ENCODE measurements around the gene UBL3. TPM values are rescaled to one million over a fixed set of nuclear protein-coding genes. Genes with fewer than 3 reads are reported as not detected.

UBL3 gene
- total and polyA plus RNA-seq, 2 of the 8 experiments (the other 6 are each of a cell fraction or from before 2014, with no cell fraction given) = 5.3 to 16.1 TPM

- Histone ChIP-seq H3K4me1 (replicated peaks in 1 of 4; ENCODE audit: control insufficient read depth in 3 of 4, insufficient read depth in 4 of 4, low read length in 3 of 4) (peaks cover 0 to 9% (median under 1%) of the 10 kb centered on the region in 4 experiments; a peak in 2 of 7 replicates), H3K14ac (ENCODE audit: insufficient read length) (no peak overlapping the region), H3K4me3 (ENCODE audit: extremely low read depth in 1 of 4, insufficient read depth in 2 of 4, low read depth in 3 of 4, low read length in 4 of 4) (no peak overlapping the region), H2BK20ac (ENCODE audit: low read length) (no peak overlapping the region), H3K79me2 (ENCODE audit: control insufficient read depth in 1 of 2, insufficient read depth in 2 of 2, low read length in 2 of 2) (peaks cover 0 to 74% of the 10 kb centered on the region in 2 experiments; a peak in 2 of 4 replicates), H3K9ac (replicated peaks in 1 of 4; ENCODE audit: extremely low read depth in 1 of 4, low read depth in 3 of 4, low read length in 3 of 4) (no peak overlapping the region; a peak in 1 of 7 replicates), H2BK5ac (ENCODE audit: low read depth, low read length) (no peak overlapping the region), H3K56ac (replicated peaks; ENCODE audit: insufficient read length, low read depth, low read length) (no peak overlapping the region), H3K36me3 (ENCODE audit: control insufficient read depth in 2 of 4, insufficient read depth in 4 of 4, low read length in 3 of 4) (no peaks in the 10 kb centered on the region), H4K20me1 (replicated peaks in 1 of 2; ENCODE audit: control insufficient read depth in 1 of 2, insufficient read depth in 2 of 2, low read length in 2 of 2) (peaks cover 2 to 4% of the 10 kb centered on the region in 2 experiments), H3K23me2 (ENCODE audit: low read depth, low read length) (no peaks in the 10 kb centered on the region), H2BK120ac (replicated peaks; ENCODE audit: low read depth, low read length) (no peak overlapping the region), H4K5ac (ENCODE audit: insufficient read length, low read depth, low read length) (no peak overlapping the region), H3K9me3 (ENCODE audit: insufficient read depth in 2 of 2, low read depth in 1 of 2, low read length in 1 of 2) (no peaks in the 10 kb centered on the region), H3K27ac (ENCODE audit: low read depth, low read length) (no peak overlapping the region), H3K23ac (ENCODE audit: insufficient read length) (no peak overlapping the region), H3K27me3 (replicated peaks in 1 of 4; ENCODE audit: control insufficient read depth in 3 of 4, extremely low read depth in 1 of 4, insufficient read depth in 3 of 4, low read length in 3 of 4) (peaks cover 0 to 1% (median 0%) of the 10 kb centered on the region in 4 experiments; a peak in 1 of 7 replicates), H4K8ac (ENCODE audit: extremely low read depth, insufficient read depth, low read length) (no peak overlapping the region), H2AFZ (ENCODE audit: low read length) (no peak overlapping the region), H4K91ac (replicated peaks; ENCODE audit: insufficient read length, low read length) (no peak overlapping the region), H3K4me2 (ENCODE audit: insufficient read depth in 1 of 2, low read depth in 2 of 2, low read length in 2 of 2) (no peak overlapping the region), H3K18ac (ENCODE audit: extremely low read depth, low read length) (no peak overlapping the region), H3K79me1 (ENCODE audit: low read depth, low read length) (no peaks in the 10 kb centered on the region), H2BK15ac (ENCODE audit: low read length) (no peak overlapping the region), H2AK5ac (ENCODE audit: low read depth, low read length) (no peak overlapping the region), H2BK12ac (ENCODE audit: low read depth, low read length) (no peak overlapping the region), H3K4ac (replicated peaks; ENCODE audit: insufficient read length, low read depth, low read length) (no peak overlapping the region)
- WGBS, 2 experiments (ENCODE audit: extremely low coverage in 1 of 2, insufficient coverage in 1 of 2, insufficient read length in 1 of 2, insufficient replicate concordance in 2 of 2, low coverage in 1 of 2, low lambda C conversion rate in 2 of 2, missing lambda C conversion rate in 1 of 2) = 79% methylated on average over 2 of the region's 2 CpGs; no CpG with 5 or more reads in 1 of the 2 experiments
- ChIA-PET POLR2A (ENCODE audit: partially characterized antibody) (no interaction called here), CTCF (ENCODE audit: partially characterized antibody) (no interaction called here)
- no peak for FAIRE-seq
- no peak for DNase-seq (ENCODE audit: low read depth in 1 of 2, low spot score in 2 of 2)
- no peak for TF ChIP-seq YY1 (IDR thresholded peaks at IDR 0.05; ENCODE audit: low read depth, low read length)
- no peak for TF ChIP-seq POLR2AphosphoS5 (IDR thresholded peaks at IDR 0.05; ENCODE audit: low read depth, low read length)
- no peak for TF ChIP-seq ASH2L (IDR thresholded peaks at IDR 0.05; ENCODE audit: low read length)
- no peak for TF ChIP-seq SIN3A (conservative IDR thresholded peaks at IDR 0.05 in 1 of 2, IDR thresholded peaks at IDR 0.05 in 1 of 2; ENCODE audit: low read depth in 1 of 2, low read length in 2 of 2)
- TF ChIP-seq ZNF274 (IDR thresholded peaks at IDR 0.05; ENCODE audit: borderline replicate concordance, extremely low read depth, low read length) = no peak
- no peak for TF ChIP-seq TAF7 (optimal IDR thresholded peaks at IDR 0.05; ENCODE audit: borderline replicate concordance, low read depth, low read length)
- no peak for TF ChIP-seq BRCA1 (IDR thresholded peaks at IDR 0.05; ENCODE audit: low read depth, low read length)
- TF ChIP-seq SAP30 (IDR thresholded peaks at IDR 0.05; ENCODE audit: insufficient read depth, insufficient replicate concordance, low read length) = no peak
- no peak for TF ChIP-seq JUND (IDR thresholded peaks at IDR 0.05; ENCODE audit: low read length)
- TF ChIP-seq CEBPB (IDR thresholded peaks at IDR 0.05; ENCODE audit: low read depth, low read length) = no peak
- TF ChIP-seq RAD21 (IDR thresholded peaks at IDR 0.05 in 1 of 2, conservative IDR thresholded peaks at IDR 0.05 in 1 of 2; ENCODE audit: low read depth in 2 of 2, low read length in 2 of 2) = no peak
- no peak for TF ChIP-seq SIX5 (IDR thresholded peaks at IDR 0.05; ENCODE audit: low read depth, low read length)
- no peak for TF ChIP-seq HDAC2 (IDR thresholded peaks at IDR 0.05; ENCODE audit: borderline replicate concordance in 1 of 2, low read depth in 2 of 2, low read length in 2 of 2)
- no peak for TF ChIP-seq TCF12 (IDR thresholded peaks at IDR 0.05; ENCODE audit: low read depth, low read length)
- no peak for TF ChIP-seq SUZ12 (IDR thresholded peaks at IDR 0.05; ENCODE audit: low read length)
Observed at GRCh38 chr13:29799041-29799440, 51.4 kb downstream of the UBL3 start.
